Suprapubic skin (tissue), 4 donors: ENCODE measurements around the gene SPTBN1.

ENCODE experiments used
- CTCF ChIP-seq, 2 donors: fragments of 200-600 bp in 1 of 2; fragments of 450-650 bp in 1 of 2; sonication (generic) in 1 of 2; IDR thresholded peaks; one replicate each; pipeline ENCODE4 v1.5.1; 2016 to 2019; ENCODE audit warnings: antibody characterized with exemption in 2 of 2, mild to moderate bottlenecking in 1 of 2, moderate library complexity in 1 of 2
- EP300 ChIP-seq: sonication (generic); formaldehyde crosslinking; IDR thresholded peaks from one replicate; pipeline ENCODE4 v1.6.1; 2017; ENCODE audit warnings: antibody characterized with exemption
- POLR2A ChIP-seq, 2 donors: fragments of 450-650 bp; IDR thresholded peaks; one replicate each; pipeline ENCODE4 v1.6.1; 2017; ENCODE audit warnings: antibody characterized with exemption in 2 of 2, mild to moderate bottlenecking in 2 of 2, moderate library complexity in 2 of 2
- POLR2AphosphoS5 ChIP-seq, 3 donors: sonication (generic); formaldehyde crosslinking; IDR thresholded peaks; one replicate each; pipeline ENCODE4 v1.6.1; 2017; ENCODE audit warnings: antibody characterized with exemption in 3 of 3

GRCh38 chr2:54478899-54479298 is 22.8 kb downstream of the SPTBN1 start:
- TF ChIP-seq CTCF (IDR thresholded peaks at IDR 0.05) (no peak), EP300 (no peak), POLR2A (IDR thresholded peaks at IDR 0.05) (no peak), POLR2AphosphoS5 (IDR thresholded peaks at IDR 0.05) (no peak)
